IPS-18c (cell line): ENCODE measurements around the gene CCDC13.
A peak's percentile ranks its signal among the peaks of the same experiment; 100 is the strongest.

ENCODE experiments used
- H3K4me3 ChIP-seq: 2 replicates; pipeline ENCODE4 v1.7.0; 2013; ENCODE audit warnings: low read depth, mild to moderate bottlenecking, low read length, moderate library complexity; ENCODE audit not compliant: insufficient read depth
- H3K9me3 ChIP-seq: one replicate; pipeline ENCODE4 v1.6.1; 2013; ENCODE audit warnings: mild to moderate bottlenecking, low read length, moderate library complexity; ENCODE audit not compliant: control insufficient read depth, insufficient read depth

The CCDC13 gene

DNA sequence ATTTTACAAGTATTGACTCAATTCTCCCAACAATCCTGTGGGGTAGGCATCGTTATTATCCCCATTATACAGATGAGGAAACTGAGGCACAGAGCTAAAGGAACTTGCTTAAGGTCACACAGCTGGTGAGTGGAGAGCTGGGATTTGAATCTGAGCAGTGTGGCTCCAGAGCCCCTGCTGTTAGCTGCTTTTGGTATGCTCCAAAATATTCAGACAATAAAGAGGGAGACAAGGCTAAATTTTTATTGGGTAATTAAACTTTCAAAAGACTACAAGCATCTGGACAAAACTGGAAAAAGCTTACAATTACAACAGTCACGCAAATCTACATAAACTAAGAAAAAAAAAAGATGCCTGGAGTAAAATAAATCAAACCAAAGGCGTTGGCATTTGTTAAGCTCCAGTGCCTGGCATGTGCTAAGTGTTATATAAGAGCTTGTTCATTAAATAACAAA is 27.7 kb downstream of the CCDC13 start:
- Histone ChIP-seq H3K9me3 (no peaks in the 10 kb centered on the region), H3K4me3 (no peak overlapping the region)

DNA sequence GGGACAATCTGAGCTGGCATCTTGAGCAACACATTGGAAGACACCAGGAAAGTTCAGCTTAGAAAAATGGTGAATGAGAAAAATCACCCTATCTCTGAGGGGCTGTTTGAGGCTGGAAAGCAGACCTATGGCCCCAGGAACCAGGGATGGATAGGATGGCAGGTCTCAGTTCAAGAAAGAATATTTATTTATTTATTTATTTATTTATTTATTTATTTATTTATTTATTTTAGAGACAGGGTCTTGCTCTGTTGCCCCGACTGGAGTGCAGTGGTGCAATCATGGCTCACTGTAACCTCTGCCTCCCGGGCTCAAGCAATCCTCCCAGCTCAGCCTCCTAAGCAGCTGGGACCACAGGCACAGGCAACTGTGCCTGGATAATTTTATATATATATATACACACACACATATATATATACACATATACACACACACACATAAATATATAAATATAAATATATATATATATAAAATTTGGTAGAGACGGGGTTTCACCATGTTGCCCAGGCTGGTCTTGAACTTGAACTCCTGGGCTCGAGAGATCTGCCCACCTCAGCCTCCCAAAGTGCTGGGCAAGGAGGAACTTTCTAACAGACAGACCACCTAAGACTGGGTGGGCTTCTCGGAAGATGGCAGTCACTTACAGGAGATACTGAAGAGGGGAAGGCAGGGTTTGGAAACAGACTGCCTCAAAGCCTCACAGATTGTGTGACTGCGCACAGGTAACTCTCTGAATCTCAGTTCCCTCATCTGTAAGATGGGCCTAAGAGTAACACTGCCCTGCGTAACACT is 29.7 kb downstream of the CCDC13 start:
- no peak overlapping the region for H3K4me3 ChIP-seq
- no peaks in the 10 kb centered on the region for H3K9me3 ChIP-seq

DNA sequence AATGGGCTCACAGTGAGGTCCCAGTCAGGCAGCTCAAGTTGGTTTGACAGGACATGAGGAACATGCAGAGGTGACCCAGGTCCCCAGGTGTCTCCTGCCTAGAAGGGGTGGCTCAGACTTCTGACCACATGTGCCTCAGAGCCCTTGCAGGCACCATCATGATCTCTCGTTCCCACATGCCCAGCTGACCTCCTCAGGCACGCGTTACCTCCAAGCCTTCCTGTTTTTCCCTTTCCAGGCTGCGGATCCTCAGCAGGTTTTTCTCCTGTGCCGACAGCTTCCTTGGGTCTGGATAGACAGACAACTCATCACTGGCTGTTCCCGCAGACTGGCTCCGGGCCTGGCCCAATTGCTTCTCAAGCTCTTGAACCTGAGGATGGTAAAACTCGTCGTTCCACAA is 30.4 kb downstream of the CCDC13 start:
- no peaks in the 10 kb centered on the region for H3K9me3 ChIP-seq
- H3K4me3 ChIP-seq = no peak overlapping the region

DNA sequence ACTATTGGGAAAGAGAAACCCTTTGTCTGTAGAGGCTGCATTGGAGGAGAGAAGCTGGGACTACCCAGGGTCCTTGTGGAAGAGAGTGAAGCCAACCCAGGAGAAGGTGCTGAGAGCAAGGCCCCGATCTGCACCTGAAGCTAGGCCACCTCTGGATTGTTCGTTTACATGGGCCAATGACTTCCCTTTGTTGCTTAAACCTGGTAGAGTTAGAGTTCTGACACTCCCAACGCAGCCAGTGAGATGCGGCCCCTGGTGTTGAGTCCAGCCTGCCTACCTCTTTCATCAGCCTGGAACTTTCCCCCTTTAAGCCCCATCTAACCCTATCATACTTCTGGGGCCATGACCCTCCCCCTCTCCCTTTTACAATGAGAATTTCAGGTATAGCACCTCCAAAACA is 30.8 kb downstream of the CCDC13 start:
- Histone ChIP-seq H3K9me3 (no peaks in the 10 kb centered on the region), H3K4me3 (no peak overlapping the region)

DNA sequence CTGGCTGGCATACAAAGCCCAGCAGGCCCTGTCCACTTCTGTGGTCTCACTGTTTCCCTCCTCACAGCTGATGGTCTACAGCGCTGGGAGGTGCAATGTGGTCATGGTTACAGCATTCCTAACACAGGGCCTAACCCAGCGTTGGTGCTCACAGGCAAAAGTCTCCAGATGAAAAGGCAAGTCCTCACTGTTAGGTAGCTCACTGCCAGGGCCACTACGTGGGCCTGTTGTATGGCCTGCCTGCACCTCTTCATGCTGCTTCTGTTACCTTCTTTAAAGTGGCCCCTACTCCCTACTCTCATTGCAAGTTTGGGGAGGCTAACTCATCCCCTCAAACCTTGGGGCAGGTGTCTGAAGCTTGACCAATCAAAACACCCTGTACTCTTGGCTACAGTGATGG is 31.3 kb downstream of the CCDC13 start:
- Histone ChIP-seq H3K9me3 (no peaks in the 10 kb centered on the region), H3K4me3 (no peak overlapping the region)

DNA sequence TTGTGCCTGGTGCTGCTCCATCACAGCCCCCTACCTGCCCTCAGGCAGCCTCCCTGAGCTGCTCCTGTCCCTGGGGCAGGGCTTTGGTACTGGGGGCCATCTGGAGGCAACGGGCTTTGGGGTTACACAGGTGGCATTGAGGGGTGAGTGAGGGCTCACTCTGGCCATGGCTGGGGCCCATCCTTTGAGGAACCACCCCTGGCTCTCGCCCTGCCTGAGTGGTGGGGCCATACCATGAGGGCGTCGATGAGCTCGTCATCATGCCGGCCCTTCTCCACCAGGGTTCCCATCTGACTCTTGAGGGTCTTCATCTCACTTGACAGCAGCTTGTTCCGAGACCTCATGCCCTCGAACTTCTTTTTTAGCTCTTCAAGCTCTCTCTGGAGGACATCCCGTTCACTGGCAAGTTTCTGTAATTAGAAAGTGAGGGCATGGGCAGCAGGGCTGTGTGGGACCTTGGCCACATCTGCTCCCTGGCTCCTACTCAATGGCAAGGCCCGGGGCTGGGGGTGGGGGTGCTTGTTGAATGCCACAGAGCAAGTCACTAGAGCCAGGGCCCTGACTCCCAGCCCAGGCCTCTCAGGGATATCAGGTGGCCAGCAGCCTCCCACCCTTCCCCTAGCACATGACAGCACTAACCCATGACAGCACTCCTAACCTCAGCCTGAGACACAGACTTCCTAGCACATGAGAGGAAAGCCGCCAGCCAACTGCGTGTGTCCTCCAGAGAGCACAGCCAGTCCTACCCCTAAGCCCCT is 33.5 kb downstream of the CCDC13 start:
- Histone ChIP-seq H3K4me3 (no peak overlapping the region), H3K9me3 (peaks cover 2% of the 10 kb centered on the region)

DNA sequence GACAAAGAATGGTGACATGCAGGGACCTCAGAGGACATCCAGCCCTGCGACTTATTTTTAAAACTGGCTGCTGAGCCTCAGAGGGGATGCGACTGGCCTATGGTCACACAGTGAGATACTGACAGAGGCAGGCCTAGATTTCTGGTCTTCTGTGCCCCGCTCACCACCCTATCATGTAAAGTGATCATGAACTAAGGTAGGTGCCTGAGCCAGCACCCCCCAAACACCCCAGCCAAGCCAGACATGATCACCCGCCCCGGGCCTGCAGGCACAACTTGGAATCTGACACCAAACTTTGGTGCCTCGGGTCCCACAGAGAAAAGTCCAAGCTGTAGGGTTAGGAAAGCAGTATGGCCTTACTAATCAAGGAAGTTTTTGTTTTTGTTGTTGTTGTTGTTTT is 36.5 kb downstream of the CCDC13 start:
- Histone ChIP-seq H3K9me3 (peaks cover 2% of the 10 kb centered on the region), H3K4me3 (no peak overlapping the region)

DNA sequence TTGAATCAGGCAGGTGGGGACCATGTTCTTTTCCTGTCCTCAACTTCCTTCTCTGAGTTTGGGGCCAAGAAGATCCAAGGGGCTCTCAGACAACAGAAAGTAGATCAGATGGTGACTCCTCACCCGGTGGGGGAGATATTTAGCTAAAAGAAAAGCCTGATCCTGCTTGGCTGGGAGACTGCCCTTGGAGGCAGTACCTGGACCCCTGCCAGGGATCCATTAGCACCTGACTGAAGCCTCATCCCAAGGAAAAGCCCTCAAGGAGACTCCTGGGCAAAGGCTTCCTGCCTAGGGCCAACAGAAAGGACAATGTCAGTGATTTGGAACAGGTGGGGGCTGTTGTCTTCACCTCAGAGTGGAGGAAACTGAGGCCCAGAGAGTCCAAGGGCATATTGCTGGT is 37.0 kb downstream of the CCDC13 start:
- H3K4me3 ChIP-seq = peak overlapping the region; percentile 20; the same call in 1 of the 2 replicates
- H3K9me3 ChIP-seq = peaks cover 2% of the 10 kb centered on the region

DNA sequence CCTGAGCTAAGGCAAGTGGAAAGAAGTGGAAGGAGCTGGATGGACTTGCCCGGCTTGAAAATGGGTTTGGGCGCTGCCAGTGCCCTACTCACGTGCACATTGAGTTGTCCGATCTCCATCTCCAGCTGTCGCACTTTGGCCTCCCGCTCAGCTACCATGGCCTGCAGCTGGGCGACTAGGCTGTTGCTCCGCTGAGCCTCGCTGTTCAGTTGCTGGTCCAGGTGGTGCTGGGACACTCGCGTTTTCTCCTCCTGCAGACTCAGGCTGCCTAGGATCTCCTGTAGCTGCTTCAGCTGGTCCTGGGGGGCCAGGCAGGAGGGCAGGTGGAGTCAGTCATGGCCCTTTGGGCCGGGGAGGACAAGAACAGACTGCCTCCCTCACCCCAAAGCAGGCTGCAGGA is 37.4 kb downstream of the CCDC13 start:
- Histone ChIP-seq H3K9me3 (peaks cover 2% of the 10 kb centered on the region), H3K4me3 (peak overlapping the region; percentile 20; the same call in 1 of the 2 replicates)

DNA sequence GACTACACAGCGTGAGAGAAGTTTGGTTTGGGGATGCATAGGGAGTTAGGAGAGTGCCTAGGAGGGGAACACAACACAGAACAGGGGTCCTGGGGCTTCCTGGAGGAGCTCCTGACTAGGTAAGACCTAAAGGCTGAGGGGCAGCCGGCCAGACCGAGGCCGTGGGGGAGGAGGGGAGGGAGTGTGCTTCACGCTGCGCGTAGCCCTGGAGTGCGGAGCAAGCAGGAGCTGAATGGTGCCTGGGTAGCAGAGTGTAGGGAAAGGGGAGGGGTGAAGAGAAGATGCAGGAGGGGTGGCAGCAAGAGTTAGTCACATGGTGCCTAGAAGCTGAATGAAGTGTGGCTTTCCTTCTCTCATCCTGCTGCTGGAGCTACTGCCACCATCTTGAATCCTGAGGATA is 38.0 kb downstream of the CCDC13 start:
- Histone ChIP-seq H3K4me3 (no peak overlapping the region), H3K9me3 (peaks cover 2% of the 10 kb centered on the region)

DNA sequence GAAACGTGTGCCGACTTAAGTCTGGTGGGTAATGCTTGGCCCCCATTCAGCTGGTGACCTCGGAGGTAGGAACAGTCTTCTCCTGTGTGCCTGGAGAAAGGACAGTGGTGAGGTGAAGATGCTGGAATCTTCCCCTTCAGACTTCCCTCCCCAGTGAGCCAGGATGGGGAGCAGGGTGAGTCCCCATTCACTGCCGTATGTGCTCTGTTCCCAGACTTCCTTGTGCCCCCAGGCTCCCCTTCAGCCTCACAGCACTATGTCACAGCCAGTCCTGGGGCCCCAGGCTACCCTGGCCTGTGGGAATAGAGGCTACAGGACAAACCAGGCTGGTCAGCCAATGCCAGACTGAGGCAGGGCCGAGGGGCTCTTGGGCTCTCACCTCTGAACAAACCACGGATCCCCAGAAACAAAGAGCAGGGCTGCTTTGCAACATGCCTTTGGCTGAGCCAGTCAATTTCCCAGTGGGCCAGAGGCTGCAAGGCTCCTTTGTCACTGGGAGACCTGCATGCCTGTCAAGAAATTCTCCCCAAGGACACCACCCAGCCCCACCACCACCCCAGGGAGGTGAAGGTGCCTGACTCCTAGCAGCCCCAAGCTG is 38.7 kb downstream of the CCDC13 start:
- no peak overlapping the region for H3K4me3 ChIP-seq

DNA sequence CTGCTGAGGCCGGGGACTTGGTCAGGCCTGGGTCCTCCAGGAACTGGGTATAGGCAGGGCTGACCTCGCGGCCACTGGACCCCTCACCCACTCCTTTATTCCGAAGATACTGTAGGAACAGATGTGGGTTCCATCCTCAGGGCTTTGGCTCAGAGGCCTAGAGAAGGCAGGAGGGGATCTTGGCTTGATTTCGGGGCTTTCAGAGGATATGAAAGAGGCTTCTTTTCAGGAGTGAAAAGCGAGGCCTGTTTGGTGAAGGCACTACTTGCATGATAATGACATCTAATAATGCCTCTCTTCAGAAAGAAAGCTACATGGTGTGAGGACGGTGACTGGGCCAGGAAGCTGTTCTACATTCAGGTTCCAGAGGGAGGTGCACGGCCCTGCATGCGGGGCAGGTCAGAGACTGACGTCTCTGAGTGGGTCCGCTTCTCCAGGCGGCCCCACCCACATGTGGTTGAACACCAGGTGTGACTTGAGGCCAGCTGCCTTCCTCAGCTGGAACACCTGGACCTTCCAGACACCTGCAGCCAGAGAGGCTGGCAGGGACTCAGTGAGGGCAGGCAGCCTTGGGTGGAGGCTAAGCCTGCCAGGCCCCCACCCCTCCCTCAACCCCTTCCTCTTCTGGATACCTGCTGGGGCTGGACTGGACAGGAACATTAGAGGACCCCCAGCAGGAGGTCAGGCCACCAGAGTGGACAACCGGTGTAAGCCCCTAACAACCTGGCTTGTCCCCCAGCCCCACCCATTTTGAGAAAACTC is 39.4 kb downstream of the CCDC13 start:
- no peak overlapping the region for H3K4me3 ChIP-seq
- H3K9me3 ChIP-seq = peaks cover 2% of the 10 kb centered on the region

More for the DNA sequence above, 38.7 kb downstream of the CCDC13 start:
- H3K9me3 ChIP-seq = peaks cover 2% of the 10 kb centered on the region

DNA sequence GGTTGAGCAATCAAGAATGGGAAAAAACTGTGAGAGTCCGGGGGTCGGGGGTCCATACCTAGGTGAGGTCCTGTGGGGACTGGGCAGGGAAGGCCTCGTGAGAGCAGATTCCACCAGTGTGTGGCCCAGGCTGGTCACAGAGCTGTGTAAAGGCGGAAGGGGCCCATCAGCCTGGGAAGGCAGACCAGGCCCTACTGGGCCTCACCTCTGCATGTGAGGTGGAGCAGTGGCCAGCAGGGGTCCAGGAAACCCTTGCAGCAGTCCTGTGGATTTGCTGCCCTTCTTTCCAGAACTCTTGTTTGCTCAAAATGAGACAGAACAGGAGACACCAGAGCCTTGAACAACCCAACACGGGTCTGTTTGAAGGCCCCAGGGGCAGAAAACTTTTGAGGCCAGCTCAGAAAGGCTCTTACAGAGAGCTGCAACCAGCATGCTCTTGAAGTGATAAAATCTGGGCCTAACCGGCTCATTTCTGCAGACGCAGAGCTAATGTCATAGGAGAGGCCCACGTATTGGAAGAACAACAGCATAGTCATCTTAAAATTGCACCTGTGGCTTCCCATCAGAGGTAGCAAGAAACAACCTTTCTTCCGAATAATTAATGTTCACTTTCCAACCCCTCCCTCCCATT is 40.1 kb downstream of the CCDC13 start:
- H3K9me3 ChIP-seq = peaks cover 2% of the 10 kb centered on the region
- no peak overlapping the region for H3K4me3 ChIP-seq

DNA sequence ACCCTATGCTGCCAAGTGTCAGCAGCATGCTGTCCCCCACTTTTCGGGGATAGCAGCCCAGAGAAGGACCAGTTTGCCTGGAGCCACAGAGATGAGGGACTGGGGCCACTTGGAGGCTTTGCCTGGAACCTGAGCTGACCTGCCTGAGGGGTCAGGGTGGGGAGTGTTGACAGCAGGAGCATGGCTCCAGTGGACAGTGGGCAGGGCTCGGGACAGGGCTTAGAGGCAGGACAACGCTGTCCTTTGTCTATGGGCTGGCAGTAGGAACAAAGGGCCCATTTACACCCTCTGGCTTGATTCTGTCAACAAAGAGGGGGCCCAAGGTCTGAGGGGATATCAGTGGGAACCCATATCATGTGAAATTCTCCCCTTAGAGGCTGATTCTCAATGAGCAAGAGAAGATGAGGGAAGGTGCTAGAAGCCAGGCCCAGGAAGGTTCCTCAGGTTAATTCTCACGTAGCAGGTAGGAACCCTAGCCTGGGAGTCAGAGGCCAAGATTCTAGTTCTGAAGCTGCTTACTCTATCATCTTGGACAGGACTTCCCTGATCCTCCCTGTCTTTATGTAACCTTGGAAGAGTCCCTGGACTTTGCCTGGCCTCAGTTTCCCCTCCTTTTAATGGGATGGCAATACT is 40.7 kb downstream of the CCDC13 start:
- Histone ChIP-seq H3K9me3 (peaks cover 2% of the 10 kb centered on the region), H3K4me3 (no peak overlapping the region)

DNA sequence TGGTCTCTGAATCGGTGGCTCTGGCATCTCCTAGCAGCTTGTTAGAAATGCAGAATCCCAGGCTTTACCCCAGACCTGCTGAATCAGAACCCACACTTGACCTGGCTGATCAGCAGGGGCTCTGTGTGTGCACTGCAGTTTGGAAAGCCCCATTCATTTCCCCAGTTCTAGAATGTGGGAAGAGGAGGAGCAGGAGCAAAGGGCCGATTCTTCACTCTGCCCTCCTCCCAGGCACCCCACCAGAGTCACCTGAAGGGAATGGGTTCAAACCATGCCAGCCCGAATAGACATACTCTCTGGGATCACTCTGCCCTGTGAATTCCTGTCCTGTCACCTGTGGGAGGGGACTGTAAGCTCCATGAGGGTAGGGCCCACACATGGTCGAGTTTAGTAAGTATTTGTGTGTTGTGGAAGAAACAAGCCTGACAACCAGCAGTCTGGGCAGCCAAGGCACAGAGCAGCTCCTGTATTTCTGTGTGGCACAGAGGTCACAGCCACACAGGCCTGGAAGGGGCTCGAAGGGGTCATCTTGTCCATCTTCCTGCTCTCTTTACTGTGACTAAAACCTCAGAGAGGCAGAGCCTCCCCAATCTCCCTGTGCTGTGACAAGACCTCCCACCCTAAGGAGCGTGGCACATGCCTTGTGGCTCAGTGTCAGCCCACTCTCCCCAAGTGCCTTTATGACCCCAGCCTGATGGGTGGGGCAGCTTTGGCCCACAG is 41.4 kb downstream of the CCDC13 start:
- Histone ChIP-seq H3K9me3 (peaks cover 2% of the 10 kb centered on the region), H3K4me3 (no peak overlapping the region)
